Measurements from ENCODE around the gene HGFAC. TPM values are rescaled to one million over a fixed set of nuclear protein-coding genes. Genes with fewer than 3 reads are reported as not detected.

HGFAC gene
- total RNA-seq, 1 donor = not detected

GRCh38 chr4:3420956-3421355 is 20.8 kb upstream of the HGFAC start:
- DNase-seq (ENCODE audit: low read depth) = no peak
- no peak for TF ChIP-seq CTCF (IDR thresholded peaks at IDR 0.05; ENCODE audit: insufficient read depth, low read length)
- H3K4me3 ChIP-seq (ENCODE audit: low read depth, low read length) = no peak overlapping the region

DNA sequence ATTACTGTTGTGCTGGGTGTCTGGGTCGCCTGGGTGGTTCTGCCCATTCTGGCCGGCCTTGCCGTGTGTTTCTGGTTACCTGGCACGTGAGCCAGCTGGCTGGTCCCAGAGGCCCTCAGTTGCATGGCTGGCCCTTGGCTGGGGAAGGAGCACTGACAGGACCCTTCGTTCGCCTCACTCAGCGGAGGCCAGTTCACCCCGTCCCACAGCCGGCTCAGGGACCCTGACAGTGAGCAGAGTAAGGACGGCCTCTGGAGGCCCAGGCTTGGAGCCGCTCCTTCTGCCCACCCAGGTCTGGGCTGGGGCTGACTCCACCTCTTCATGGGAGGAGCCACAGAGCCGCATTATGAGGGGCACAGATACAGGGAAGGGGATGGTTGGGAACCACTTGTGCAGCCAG is 20.3 kb upstream of the HGFAC start:
- no peak overlapping the region for H3K4me3 ChIP-seq (ENCODE audit: low read depth, low read length)
- DNase-seq (ENCODE audit: low read depth) = no peak
- TF ChIP-seq CTCF (IDR thresholded peaks at IDR 0.05; ENCODE audit: insufficient read depth, low read length) = no peak

- no peak for DNase-seq (ENCODE audit: low read depth)
- no peak for TF ChIP-seq CTCF (IDR thresholded peaks at IDR 0.05; ENCODE audit: insufficient read depth, low read length)
- no peak overlapping the region for H3K4me3 ChIP-seq (ENCODE audit: low read depth, low read length)
These were observed 19.4 kb upstream of the HGFAC start for GRCh38 chr4:3422241-3422801.

DNA sequence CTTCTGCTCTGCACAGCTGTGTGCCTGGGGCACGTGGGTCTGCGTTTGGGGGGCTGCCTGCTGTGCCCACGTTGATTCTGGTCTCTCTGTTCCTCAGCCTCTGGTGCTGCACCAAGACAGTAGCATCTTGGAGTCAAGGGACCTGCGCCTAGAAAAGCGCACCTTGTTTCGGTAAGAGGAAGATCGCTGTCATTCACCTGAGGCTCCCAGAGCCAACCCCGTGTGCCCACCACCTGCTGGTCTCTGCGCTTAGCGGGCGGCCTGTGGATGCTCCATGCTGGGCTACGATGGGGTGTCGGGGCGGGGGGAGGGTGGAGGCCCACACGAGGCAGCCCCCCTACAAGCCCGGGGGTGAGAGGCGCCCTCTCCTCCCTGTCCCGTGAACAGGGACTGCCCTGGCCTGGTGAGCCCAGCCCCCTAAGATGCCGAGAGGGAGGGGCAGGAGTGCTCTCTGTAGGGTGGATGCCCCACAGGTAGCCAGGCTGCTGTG is 18.9 kb upstream of the HGFAC start:
- no peak for DNase-seq (ENCODE audit: low read depth)
- H3K4me3 ChIP-seq (ENCODE audit: low read depth, low read length) = no peak overlapping the region
- no peak for TF ChIP-seq CTCF (IDR thresholded peaks at IDR 0.05; ENCODE audit: insufficient read depth, low read length)

- DNase-seq (ENCODE audit: low read depth) = no peak
- no peak overlapping the region for H3K4me3 ChIP-seq (ENCODE audit: low read depth, low read length)
- TF ChIP-seq CTCF (IDR thresholded peaks at IDR 0.05; ENCODE audit: insufficient read depth, low read length) = no peak
These were observed 18.4 kb upstream of the HGFAC start for GRCh38 chr4:3423406-3423805.

DNA sequence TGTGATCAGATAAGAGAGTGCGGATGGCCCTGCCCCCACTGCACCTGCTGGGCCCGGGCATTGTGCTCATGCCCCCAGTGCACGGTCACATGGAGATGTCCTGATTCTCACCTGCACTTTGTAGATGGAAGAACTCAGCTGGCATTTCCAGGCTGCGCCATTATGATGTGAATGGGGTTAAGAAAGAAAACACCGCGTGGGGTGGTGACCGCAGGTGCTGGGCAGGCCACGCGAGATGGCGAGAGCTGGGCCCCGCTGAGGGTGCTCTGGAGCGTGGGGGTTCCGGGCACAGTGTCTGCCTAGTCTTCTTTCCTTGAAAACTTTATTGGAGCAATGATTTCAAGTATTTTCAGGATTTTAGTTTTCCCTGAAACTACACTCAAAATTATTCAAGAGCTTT is 17.8 kb upstream of the HGFAC start:
- no peak for TF ChIP-seq CTCF (IDR thresholded peaks at IDR 0.05; ENCODE audit: insufficient read depth, low read length)
- DNase-seq (ENCODE audit: low read depth) = no peak
- H3K4me3 ChIP-seq (ENCODE audit: low read depth, low read length) = no peak overlapping the region

GRCh38 chr4:3424522-3425095 is 17.2 kb upstream of the HGFAC start:
- no peak for DNase-seq (ENCODE audit: low read depth)
- TF ChIP-seq CTCF (IDR thresholded peaks at IDR 0.05; ENCODE audit: insufficient read depth, low read length) = no peak

More at GRCh38 chr4:3424522-3425095, 17.2 kb upstream of the HGFAC start:
- no peak overlapping the region for H3K4me3 ChIP-seq (ENCODE audit: low read depth, low read length)

All from fibroblast of the aortic adventitia (primary cell).